ENCODE results near the gene ADAM12. TPM values are rescaled to one million over a fixed set of nuclear protein-coding genes. Genes with fewer than 3 reads are reported as not detected.

ADAM12 gene
- total RNA-seq, 1 experiment from 2014 or later: 0.24 TPM

DNA sequence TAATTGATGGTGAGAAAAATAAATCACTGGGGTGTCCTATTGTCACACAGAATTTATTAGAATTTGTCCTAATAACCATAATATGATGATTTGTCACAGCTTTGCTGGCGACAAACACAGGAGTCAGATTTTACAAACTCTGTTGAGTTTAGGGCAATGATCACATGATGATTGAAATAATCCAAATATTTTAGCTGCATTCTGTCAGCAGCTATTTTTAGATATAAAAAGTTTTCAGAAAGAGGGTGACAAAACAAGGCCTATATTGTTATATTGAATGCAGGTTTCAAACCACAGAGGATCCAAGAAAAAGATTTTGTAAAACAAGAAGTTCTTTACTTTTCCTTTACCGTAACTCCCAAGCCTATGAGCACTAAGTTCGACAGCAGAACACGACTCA lies 178.8 kb downstream of the ADAM12 start:
- H3K79me2 ChIP-seq (ENCODE audit: insufficient read depth, low read length): no peaks in the 10 kb centered on the region
- Mint-ChIP-seq H3K9me3 (peaks cover 2 to 3% of the 10 kb centered on the region in 2 experiments; a peak in 2 of 5 replicates), H3K27ac (no peak overlapping the region), H3K4me3 (no peak overlapping the region), H3K27me3 (ENCODE audit: low read depth) (peaks cover 9% of the 10 kb centered on the region), H3K4me1 (no peaks in the 10 kb centered on the region), H3K36me3 (ENCODE audit: insufficient read depth in 1 of 3, low read depth in 3 of 3) (peaks cover 0 to 4% (median 0%) of the 10 kb centered on the region in 3 experiments; a peak in 2 of 7 replicates)
- no peak overlapping the region for H4K91ac ChIP-seq (ENCODE audit: insufficient read length, low read depth, low read length)
- TF ChIP-seq, protein P1, sequence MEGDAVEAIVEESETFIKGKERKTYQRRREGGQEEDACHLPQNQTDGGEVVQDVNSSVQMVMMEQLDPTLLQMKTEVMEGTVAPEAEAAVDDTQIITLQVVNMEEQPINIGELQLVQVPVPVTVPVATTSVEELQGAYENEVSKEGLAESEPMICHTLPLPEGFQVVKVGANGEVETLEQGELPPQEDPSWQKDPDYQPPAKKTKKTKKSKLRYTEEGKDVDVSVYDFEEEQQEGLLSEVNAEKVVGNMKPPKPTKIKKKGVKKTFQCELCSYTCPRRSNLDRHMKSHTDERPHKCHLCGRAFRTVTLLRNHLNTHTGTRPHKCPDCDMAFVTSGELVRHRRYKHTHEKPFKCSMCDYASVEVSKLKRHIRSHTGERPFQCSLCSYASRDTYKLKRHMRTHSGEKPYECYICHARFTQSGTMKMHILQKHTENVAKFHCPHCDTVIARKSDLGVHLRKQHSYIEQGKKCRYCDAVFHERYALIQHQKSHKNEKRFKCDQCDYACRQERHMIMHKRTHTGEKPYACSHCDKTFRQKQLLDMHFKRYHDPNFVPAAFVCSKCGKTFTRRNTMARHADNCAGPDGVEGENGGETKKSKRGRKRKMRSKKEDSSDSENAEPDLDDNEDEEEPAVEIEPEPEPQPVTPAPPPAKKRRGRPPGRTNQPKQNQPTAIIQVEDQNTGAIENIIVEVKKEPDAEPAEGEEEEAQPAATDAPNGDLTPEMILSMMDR (conservative IDR thresholded peaks at IDR 0.05): no peak
- H3T11ph ChIP-seq (ENCODE audit: low read length): no peak overlapping the region
- H3K18ac ChIP-seq (ENCODE audit: insufficient read length, low read depth, low read length): no peak overlapping the region
- no peak overlapping the region for H3K23ac ChIP-seq (ENCODE audit: insufficient read length, low read depth, low read length)
- no peak overlapping the region for H4K5ac ChIP-seq (ENCODE audit: insufficient read length, low read depth, low read length)
- no peaks in the 10 kb centered on the region for H3K9me3 ChIP-seq (ENCODE audit: control insufficient read depth, low read depth, low read length)
- no peak overlapping the region for H2BK12ac ChIP-seq (ENCODE audit: insufficient read length, low read depth, low read length)
- H4K20me1 ChIP-seq (ENCODE audit: control insufficient read depth, insufficient read depth, insufficient read length): no peaks in the 10 kb centered on the region
- DNase-seq: no peak
- H3K4me2 ChIP-seq (ENCODE audit: insufficient read depth, insufficient read length, low read length): no peak overlapping the region
- no peak overlapping the region for H2BK15ac ChIP-seq (ENCODE audit: low read depth, low read length)
- no peaks in the 10 kb centered on the region for H3K4me1 ChIP-seq (ENCODE audit: insufficient read depth, low read length)
- no CpG with 5 or more reads among the region's 4 CpGs for WGBS (ENCODE audit: extremely low coverage, insufficient read length, low lambda C conversion rate)
- H4K8ac ChIP-seq (replicated peaks; ENCODE audit: insufficient read length, low read depth, low read length): no peak overlapping the region
- H3K27me3 ChIP-seq (ENCODE audit: insufficient read depth, low read length): no peaks in the 10 kb centered on the region
- H3K4ac ChIP-seq (ENCODE audit: low read depth, low read length): no peak overlapping the region
- H2BK20ac ChIP-seq (ENCODE audit: low read depth, low read length, poor library complexity, severe bottlenecking): no peak overlapping the region
- H3K27ac ChIP-seq (ENCODE audit: insufficient read length, low read depth, low read length): no peak overlapping the region
- no peaks in the 10 kb centered on the region for H3K79me1 ChIP-seq (ENCODE audit: insufficient read depth, low read depth, low read length, poor library complexity, severe bottlenecking)
- H2AFZ ChIP-seq (ENCODE audit: low read length): no peak overlapping the region
- H3K23me2 ChIP-seq (ENCODE audit: insufficient read length, low read depth, low read length, poor library complexity, severe bottlenecking): no peaks in the 10 kb centered on the region
- no peak overlapping the region for H3K56ac ChIP-seq (ENCODE audit: insufficient read length, low read depth, low read length)
- H2BK120ac ChIP-seq (ENCODE audit: low read depth, low read length, poor library complexity, severe bottlenecking): no peak overlapping the region
- no peak overlapping the region for H3K9ac ChIP-seq (ENCODE audit: extremely low read depth, insufficient read length, low read length)
- no peak overlapping the region for H3K14ac ChIP-seq (ENCODE audit: insufficient read depth, low read length)
- H2BK5ac ChIP-seq (ENCODE audit: insufficient read length, low read length): no peak overlapping the region
- no peak overlapping the region for H2AK5ac ChIP-seq (ENCODE audit: insufficient read length, low read length)

Data from H9 (cell line).